GM18526 (cell line): ENCODE results near the gene KIF26B.

Source experiments
- POLR2A ChIP-seq: IDR thresholded peaks from 3 replicates; pipeline ENCODE4 v1.6.1; 2011; ENCODE audit not compliant: insufficient read length; ENCODE audit errors: extremely low read depth

Gene KIF26B

GRCh38 chr1:245434280-245434679, 279.5 kb downstream of the KIF26B start:
- no peak for TF ChIP-seq POLR2A

GRCh38 chr1:245436407-245436806, 281.6 kb downstream of the KIF26B start:
- no peak for TF ChIP-seq POLR2A

DNA sequence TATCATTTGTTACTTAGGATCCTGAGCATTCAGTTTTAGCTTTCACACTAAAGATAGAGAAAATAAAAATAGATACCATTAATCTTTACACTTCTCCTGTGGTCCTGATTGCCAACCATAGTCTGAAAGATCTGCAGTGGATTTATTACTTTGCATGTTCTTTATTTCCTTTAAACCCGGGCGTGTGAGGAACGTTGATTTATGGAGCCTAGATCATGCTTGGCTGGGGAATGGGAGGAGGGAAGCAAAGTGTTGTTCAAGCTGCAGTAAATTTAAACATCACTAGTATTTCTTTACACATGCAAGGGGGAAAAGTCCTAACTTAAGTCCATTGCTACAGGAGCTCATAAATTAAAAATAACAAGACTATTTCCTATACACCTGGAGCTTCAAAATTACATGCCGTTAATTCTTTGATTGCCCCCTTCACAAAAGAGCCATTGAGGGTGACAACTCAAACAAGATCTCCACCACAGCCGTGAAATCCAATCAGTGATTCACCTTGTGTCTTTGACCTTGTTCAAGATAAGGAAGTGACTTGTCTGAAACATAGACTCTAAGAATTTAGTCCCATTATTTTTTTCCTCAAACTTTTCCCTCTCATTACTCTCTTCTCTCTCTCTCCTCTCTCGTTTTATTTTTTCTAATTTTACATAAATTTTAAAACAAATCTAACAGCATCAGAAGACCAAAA, 282.7 kb downstream of the KIF26B start:
- TF ChIP-seq POLR2A, result no peak

DNA sequence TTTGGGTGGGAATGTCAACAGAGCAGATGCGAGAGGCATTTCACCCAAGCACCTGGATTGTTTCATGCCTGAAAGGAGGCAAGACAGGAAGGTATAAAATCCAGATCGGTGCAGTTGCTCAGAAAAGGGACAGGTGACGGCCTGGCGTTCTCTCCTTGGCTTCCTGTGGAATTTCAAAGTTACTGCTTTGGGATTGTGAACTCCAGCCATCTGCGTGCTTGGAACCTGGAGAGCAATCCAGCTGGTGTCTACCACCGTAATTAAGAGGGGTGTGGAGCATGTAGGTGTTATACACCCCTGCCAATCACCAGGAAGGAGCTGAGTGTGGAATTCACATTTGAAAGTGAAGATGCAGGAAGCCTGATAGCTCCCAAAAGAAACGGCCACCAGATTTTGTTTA, 286.1 kb downstream of the KIF26B start:
- no peak for TF ChIP-seq POLR2A

GRCh38 chr1:245441689-245442088, 286.9 kb downstream of the KIF26B start:
- TF ChIP-seq POLR2A, result no peak

DNA sequence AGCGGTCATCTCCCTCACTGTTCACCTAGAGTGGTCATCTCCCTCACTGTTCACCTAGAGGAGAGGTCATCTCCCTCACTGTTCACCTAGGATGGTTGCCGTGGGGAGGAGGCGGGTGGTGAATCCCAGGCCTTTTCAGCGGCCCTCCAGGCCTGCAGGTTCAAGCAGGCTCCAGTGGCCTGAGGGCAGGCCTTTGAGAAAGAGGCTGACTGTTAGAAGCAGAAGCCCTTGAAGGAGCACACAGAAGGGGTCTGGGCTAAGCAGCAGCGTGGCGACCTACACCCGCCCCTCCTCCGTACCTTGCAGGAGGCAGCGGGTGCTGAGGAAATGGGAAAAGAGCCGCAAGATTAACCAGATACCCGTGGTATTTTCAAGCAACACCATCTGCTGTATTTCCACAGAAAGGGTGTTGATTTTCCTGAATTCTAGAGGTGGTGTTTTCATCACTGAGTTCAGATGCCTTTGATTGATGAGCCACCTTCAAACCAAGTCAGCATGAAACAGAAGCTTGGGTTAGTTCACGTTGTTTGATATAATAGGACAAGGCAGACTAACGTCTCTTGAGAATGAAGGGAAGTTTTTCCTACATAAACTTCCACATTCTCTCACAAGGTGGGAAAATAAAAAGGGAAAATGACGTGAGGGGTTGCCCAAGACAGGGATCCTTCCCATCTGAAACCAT, 289.5 kb downstream of the KIF26B start:
- no peak for TF ChIP-seq POLR2A

DNA sequence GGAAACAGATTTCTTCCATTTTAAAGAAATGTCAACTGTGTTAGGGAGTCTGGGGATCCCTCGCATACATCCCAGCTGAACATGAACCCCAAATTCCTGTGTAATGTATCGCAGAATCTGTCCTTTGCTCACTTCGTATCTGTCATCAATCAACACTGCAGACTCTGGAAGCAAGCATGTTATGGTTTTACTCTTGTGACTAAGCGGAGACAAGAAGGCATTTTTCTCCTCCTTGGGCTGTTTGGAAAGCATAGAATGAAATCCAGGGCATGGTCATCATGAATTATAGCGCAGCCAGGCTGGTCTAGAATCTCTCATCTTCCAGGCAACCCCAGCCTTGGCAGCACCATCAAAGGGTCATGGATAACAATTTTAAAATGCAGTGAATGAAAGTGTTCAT, 290.2 kb downstream of the KIF26B start:
- no peak for TF ChIP-seq POLR2A

GRCh38 chr1:245448531-245448930, 293.7 kb downstream of the KIF26B start:
- no peak for TF ChIP-seq POLR2A

GRCh38 chr1:245448975-245449431, 294.2 kb downstream of the KIF26B start:
- no peak for TF ChIP-seq POLR2A

- TF ChIP-seq POLR2A, result no peak
Observed at GRCh38 chr1:245453541-245453940, 298.8 kb downstream of the KIF26B start.

DNA sequence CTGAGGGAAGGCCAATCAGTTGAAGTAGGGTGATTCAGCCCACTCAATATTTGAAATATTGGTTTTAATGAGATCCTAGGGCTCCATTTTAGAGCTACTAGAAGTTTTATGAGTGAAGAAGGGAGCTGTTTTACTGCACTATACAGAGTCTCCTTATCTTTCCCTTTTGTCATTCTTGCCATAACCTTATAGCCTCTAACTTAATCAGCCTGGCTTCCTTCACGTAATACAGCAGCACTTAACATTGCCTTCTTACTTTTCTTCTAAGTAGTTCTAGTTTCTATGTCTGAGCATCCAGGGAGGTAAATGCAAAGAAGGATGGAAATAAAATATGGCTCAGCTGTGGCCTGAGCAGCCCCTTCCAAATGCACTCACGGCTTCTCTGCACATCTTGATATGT, 299.3 kb downstream of the KIF26B start:
- no peak for TF ChIP-seq POLR2A

DNA sequence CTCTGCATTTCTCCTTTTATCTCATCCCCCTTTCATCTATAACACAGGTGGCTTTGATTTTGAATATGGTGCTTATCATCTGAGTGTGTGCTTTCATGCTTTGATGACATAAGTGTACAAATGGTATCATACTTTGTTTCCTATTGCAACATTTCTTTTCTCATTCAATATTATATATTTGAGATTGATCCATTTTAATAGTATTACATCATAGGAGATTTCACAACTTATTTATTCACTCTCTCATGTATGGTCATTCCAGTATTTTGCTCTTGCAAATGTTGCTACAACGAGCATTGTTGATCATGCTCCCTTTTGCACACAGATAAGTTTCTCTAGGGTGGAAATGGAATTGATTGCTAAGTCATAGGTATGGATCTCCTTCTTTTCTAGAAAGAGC, 302.8 kb downstream of the KIF26B start:
- no peak for TF ChIP-seq POLR2A

DNA sequence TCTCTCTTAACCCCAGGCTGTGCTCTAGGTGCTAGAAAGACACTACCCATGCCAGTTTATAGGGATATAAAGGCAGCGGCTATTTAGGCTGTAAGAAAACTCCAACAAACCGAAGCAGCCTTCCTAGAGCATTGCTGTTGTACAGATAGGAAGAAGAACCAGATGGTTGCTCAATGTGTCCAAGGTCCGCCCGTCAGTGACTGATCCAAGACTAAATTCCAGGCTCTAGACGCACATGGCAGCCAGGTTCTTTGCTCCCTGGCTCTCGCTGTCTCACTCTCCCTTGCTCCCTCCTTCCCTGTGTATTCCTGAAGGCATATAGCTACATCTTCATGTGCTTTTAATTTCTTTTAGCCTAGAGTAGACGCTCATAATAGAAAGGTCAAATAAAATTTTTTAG, 303.4 kb downstream of the KIF26B start:
- no peak for TF ChIP-seq POLR2A

GRCh38 chr1:245458761-245459174, 304.0 kb downstream of the KIF26B start:
- TF ChIP-seq POLR2A, result no peak

DNA sequence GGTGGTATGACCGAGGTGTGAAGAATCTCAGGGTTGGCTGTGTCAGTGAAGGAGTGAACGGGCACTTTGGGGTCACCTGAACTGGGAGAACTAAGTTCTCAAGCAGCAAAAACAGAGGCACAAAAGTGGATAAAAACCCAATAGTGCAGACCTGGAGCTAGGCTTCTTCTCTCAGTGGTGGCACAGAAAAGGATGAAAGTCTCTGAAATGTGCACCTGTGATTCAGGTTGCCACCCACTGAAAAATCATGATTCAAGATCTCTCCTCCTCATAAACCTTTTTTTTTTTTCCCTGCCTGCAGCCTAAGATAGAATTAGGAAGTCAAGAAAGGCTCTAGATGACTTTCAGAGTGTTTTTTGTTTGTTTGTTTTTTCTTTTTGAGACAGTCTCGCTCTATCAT, 304.8 kb downstream of the KIF26B start:
- TF ChIP-seq POLR2A, result no peak

DNA sequence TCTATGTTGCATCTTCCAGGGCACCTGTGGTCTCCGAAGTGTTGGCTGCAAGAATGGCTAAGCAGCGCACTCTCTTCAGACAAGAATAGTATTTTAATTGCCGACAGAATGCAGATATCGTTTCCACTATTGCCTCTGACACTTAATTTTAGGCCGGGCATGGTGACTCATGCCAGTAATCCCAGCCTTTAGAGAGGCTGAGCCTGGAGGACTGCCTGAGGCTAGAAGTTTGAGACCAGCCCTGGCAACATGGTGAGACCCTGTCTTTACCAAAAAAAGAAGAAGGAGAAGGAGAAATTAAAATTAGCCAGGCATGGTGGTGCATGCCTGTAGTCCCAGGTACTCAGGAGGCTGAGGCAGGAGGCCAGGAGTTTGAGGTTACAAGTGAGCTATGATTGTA, 306.9 kb downstream of the KIF26B start:
- TF ChIP-seq POLR2A, result no peak

DNA sequence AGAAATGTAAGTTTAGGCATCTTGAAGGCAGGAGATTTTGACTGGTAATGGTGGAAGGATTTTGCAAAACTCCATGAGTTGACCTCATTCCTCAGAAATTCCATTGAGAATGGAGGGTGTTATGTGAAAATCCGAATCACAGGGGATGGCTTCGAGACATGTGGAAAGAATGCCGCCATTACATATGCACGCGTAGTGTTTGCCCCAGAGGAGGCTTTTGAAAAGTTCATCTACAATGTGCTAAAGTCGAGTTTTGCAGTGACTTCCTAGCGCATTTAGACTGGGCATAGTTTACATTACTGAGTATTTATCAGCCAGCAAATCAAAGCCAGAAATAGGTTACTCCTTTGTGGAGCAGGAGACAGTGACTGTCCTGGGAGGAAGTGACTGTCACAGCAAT, 307.4 kb downstream of the KIF26B start:
- no peak for TF ChIP-seq POLR2A
